GM23338 (cell line): ENCODE measurements around the gene KLHL9. TPM values are rescaled to one million over a fixed set of nuclear protein-coding genes. Genes with fewer than 3 reads are reported as not detected.

Source experiments
- ATAC-seq: fragments of 200-7000 bp; cut with Tn5 transposase; 3 replicates; pipeline ENCODE4 v1.9.1; 2020
- DNase-seq: peaks from one replicate; pipeline ENCODE4 v3.0.0-alpha.2; 2015; ENCODE audit warnings: low spot score
- H2AFZ ChIP-seq: fragments of 200-600 bp; sonication (generic); 2 replicates; pipeline ENCODE4 v1.8.0; 2016; ENCODE audit warnings: antibody characterized with exemption, mild to moderate bottlenecking, moderate library complexity
- H3F3A ChIP-seq: fragments of 200-600 bp; sonication (generic); replicated peaks from 2 replicates; pipeline ENCODE4 v1.8.0; 2017; ENCODE audit warnings: antibody characterized with exemption, mixed run types, low read depth
- H3K27ac ChIP-seq: fragments of 200-600 bp; sonication (generic); 2 replicates; pipeline ENCODE4 v1.6.1; 2016; ENCODE audit warnings: low read depth
- H3K27me3 ChIP-seq: fragments of 200-600 bp; sonication (generic); 2 replicates; pipeline ENCODE4 v1.8.0; 2016; ENCODE audit warnings: mild to moderate bottlenecking, mixed run types, moderate library complexity; ENCODE audit not compliant: insufficient read depth
- H3K36me3 ChIP-seq: fragments of 200-600 bp; sonication (generic); 2 replicates; pipeline ENCODE4 v1.8.0; 2016; ENCODE audit warnings: mild to moderate bottlenecking; ENCODE audit not compliant: insufficient read depth
- H3K4me1 ChIP-seq: fragments of 200-600 bp; sonication (generic); 2 replicates; pipeline ENCODE4 v1.8.0; 2016; ENCODE audit warnings: mild to moderate bottlenecking, moderate library complexity; ENCODE audit not compliant: insufficient read depth
- H3K4me2 ChIP-seq: fragments of 200-600 bp; sonication (generic); 2 replicates; pipeline ENCODE4 v1.7.1; 2017; ENCODE audit warnings: mixed run types
- H3K4me3 ChIP-seq: fragments of 200-600 bp; sonication (generic); 2 replicates; pipeline ENCODE4 v1.6.1; 2016; ENCODE audit warnings: mixed run types
- H3K79me2 ChIP-seq: fragments of 200-600 bp; sonication (generic); replicated peaks from 2 replicates; pipeline ENCODE4 v1.8.0; 2017; ENCODE audit warnings: mild to moderate bottlenecking; ENCODE audit not compliant: insufficient read depth
- H3K9me2 ChIP-seq: fragments of 200-600 bp; sonication (generic); 2 replicates; pipeline ENCODE4 v1.8.0; 2017; ENCODE audit not compliant: insufficient read depth
- H4K20me1 ChIP-seq: fragments of 200-600 bp; sonication (generic); replicated peaks from 2 replicates; pipeline ENCODE4 v1.8.0; 2017; ENCODE audit warnings: mild to moderate bottlenecking; ENCODE audit not compliant: insufficient read depth
- H3K27ac Mint-ChIP-seq: 2 replicates; pipeline ENCODE4 v1.8.0; 2020; ENCODE audit warnings: inconsistent platforms, mild to moderate bottlenecking, moderate library complexity, mixed read lengths
- H3K27me3 Mint-ChIP-seq: 3 replicates; pipeline ENCODE4 v1.8.0; 2022; ENCODE audit warnings: low read depth, mild to moderate bottlenecking, moderate library complexity, mixed read lengths, inconsistent platforms; ENCODE audit not compliant: insufficient read depth, poor library complexity
- H3K36me3 Mint-ChIP-seq: 3 replicates; pipeline ENCODE4 v1.8.0; 2021; ENCODE audit warnings: low read depth, mild to moderate bottlenecking, inconsistent platforms, moderate library complexity, mixed read lengths
- H3K4me1 Mint-ChIP-seq: 3 replicates; pipeline ENCODE4 v1.8.0; 2020; ENCODE audit warnings: mild to moderate bottlenecking, inconsistent platforms, mixed read lengths
- H3K4me3 Mint-ChIP-seq: 3 replicates; pipeline ENCODE4 v1.8.0; 2021; ENCODE audit warnings: moderate library complexity, mild to moderate bottlenecking, inconsistent platforms, mixed read lengths
- H3K9me3 Mint-ChIP-seq: 3 replicates; pipeline ENCODE4 v1.8.0; 2020; ENCODE audit warnings: moderate library complexity, mild to moderate bottlenecking, inconsistent platforms, mixed read lengths
- CREB1 ChIP-seq: fragments of 250-450 bp; sonication (Bioruptor Pico); IDR thresholded peaks from 2 replicates; pipeline ENCODE4 v1.5.0; 2020; ENCODE audit warnings: low read depth, mild to moderate bottlenecking, moderate library complexity
- CTCF ChIP-seq, 2 experiments: fragments of 200-600 bp in 1 of 2; sonication (generic) in 1 of 2; conservative IDR thresholded peaks; 2 replicates each; pipeline versions ENCODE4 v1.5.1 to v1.6.1; 2016 to 2017; ENCODE audit warnings: antibody characterized with exemption in 2 of 2, low read depth in 2 of 2, mild to moderate bottlenecking in 2 of 2, moderate library complexity in 1 of 2
- EZH2 ChIP-seq: fragments of 200-600 bp; sonication (generic); IDR thresholded peaks from one replicate; pipeline ENCODE4 v1.8.0; 2017; ENCODE audit warnings: antibody characterized with exemption, mild to moderate bottlenecking, low read depth; ENCODE audit not compliant: unreplicated experiment
- EZH2phosphoT487 ChIP-seq: fragments of 200-600 bp; sonication (generic); IDR thresholded peaks from one replicate; pipeline ENCODE4 v1.8.1; 2018; ENCODE audit warnings: antibody characterized with exemption; ENCODE audit not compliant: unreplicated experiment
- JUNB ChIP-seq: IDR thresholded peaks from one replicate; pipeline ENCODE4 v1.6.1; 2016; ENCODE audit warnings: antibody characterized with exemption; ENCODE audit not compliant: unreplicated experiment
- NANOG ChIP-seq: IDR thresholded peaks from 2 replicates; pipeline ENCODE4 v1.6.1; 2016; ENCODE audit warnings: antibody characterized with exemption, borderline replicate concordance
- POLR2AphosphoS5 ChIP-seq: IDR thresholded peaks from 2 replicates; pipeline ENCODE4 v1.6.1; 2016; ENCODE audit warnings: antibody characterized with exemption, low read depth
- STAT1 ChIP-seq: IDR thresholded peaks from one replicate; pipeline ENCODE4 v1.6.1; 2016; ENCODE audit warnings: antibody characterized with exemption; ENCODE audit not compliant: unreplicated experiment
- ZNF114 ChIP-seq: fragments of 250-450 bp; sonication (Bioruptor Pico); IDR thresholded peaks from 2 replicates; pipeline ENCODE4 v1.5.0; 2020; ENCODE audit warnings: mild to moderate bottlenecking, moderate library complexity
- ZNF331 ChIP-seq: fragments of 250-450 bp; sonication (Bioruptor Pico); IDR thresholded peaks from 2 replicates; pipeline ENCODE4 v1.5.0; 2020; ENCODE audit warnings: low read depth, mild to moderate bottlenecking, moderate library complexity
- polyA plus RNA-seq: library from polyadenylated mRNA; unstranded; fragments of >200 nt; fragmentation: Nextera tagmentation; extraction: Ambion mirVana; gene quantifications from 2 replicates; pipeline ENCODE4 v1.2.1, GENCODE V29; 2016
- total RNA-seq: library from RNA; depleted of rRNA; stranded (reverse); fragments of >200 nt; shearing (Covaris generic); gene quantifications from 2 replicates; pipeline ENCODE4 v1.2.3, GENCODE V29; 2014
- TF ChIP-seq, protein P1 (sequence below): fragments of 250-450 bp; sonication (Bioruptor Pico); IDR thresholded peaks from 2 replicates; pipeline ENCODE4 v1.5.0; 2020; ENCODE audit warnings: mild to moderate bottlenecking, moderate library complexity
- TF ChIP-seq, protein P2 (sequence below): IDR thresholded peaks from 2 replicates; pipeline ENCODE4 v1.6.1; 2016; ENCODE audit warnings: antibody characterized with exemption
- TF ChIP-seq, protein P3 (sequence below): IDR thresholded peaks from one replicate; pipeline ENCODE4 v1.6.1; 2018; ENCODE audit warnings: antibody characterized with exemption; ENCODE audit not compliant: unreplicated experiment

KLHL9 gene
- total and polyA plus RNA-seq, 2 experiments from 2014 or later, result 9.1 to 24.0 TPM

DNA sequence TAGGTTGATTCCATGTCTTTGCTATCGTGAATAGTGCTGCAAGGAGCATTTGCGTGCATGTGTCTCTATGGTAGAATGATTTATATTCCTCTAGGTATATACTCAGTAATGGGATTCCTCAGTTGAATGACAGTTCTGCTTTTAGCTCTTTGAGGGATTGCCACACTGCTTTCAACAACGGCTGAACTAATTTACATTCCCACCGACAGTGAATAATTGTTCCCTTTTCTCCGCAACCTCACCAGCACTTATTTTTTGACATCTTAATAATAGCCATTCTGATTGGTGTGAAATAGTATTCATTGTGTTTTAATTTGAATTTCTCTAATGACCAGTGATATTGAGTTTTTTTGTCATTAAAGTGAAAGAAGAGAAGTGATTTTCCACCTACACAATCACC, 48.5 kb downstream of the KLHL9 start:
- H3K27ac Mint-ChIP-seq, result no peak overlapping the region
- Histone ChIP-seq H3F3A (no peaks in the 10 kb centered on the region), H3K79me2 (no peaks in the 10 kb centered on the region), H3K27ac (no peak overlapping the region), H3K9me2 (no peaks in the 10 kb centered on the region), H3K27me3 (peaks cover 5% of the 10 kb centered on the region; the same call in 1 of the 2 replicates), H3K4me3 (no peak overlapping the region), H2AFZ (no peak overlapping the region), H4K20me1 (no peaks in the 10 kb centered on the region), H3K4me1 (no peaks in the 10 kb centered on the region), H3K36me3 (no peaks in the 10 kb centered on the region), H3K4me2 (no peak overlapping the region)
- no peaks in the 10 kb centered on the region for H3K4me1 Mint-ChIP-seq
- no peaks in the 10 kb centered on the region for H3K9me3 Mint-ChIP-seq
- H3K27me3 Mint-ChIP-seq, result no peaks in the 10 kb centered on the region
- no peaks in the 10 kb centered on the region for H3K36me3 Mint-ChIP-seq
- H3K4me3 Mint-ChIP-seq, result no peak overlapping the region
- TF ChIP-seq EZH2 (no peak), STAT1 (no peak), CREB1 (CRISPR knock-in tag) (no peak), ZNF331 (CRISPR knock-in tag) (no peak), JUNB (no peak), ZNF114 (CRISPR knock-in tag) (no peak), CTCF (conservative IDR thresholded peaks at IDR 0.05; ENCODE audit: low read depth in 2 of 2) (no peak), EZH2phosphoT487 (no peak), NANOG (no peak), POLR2AphosphoS5 (no peak)
- TF ChIP-seq, protein P1, sequence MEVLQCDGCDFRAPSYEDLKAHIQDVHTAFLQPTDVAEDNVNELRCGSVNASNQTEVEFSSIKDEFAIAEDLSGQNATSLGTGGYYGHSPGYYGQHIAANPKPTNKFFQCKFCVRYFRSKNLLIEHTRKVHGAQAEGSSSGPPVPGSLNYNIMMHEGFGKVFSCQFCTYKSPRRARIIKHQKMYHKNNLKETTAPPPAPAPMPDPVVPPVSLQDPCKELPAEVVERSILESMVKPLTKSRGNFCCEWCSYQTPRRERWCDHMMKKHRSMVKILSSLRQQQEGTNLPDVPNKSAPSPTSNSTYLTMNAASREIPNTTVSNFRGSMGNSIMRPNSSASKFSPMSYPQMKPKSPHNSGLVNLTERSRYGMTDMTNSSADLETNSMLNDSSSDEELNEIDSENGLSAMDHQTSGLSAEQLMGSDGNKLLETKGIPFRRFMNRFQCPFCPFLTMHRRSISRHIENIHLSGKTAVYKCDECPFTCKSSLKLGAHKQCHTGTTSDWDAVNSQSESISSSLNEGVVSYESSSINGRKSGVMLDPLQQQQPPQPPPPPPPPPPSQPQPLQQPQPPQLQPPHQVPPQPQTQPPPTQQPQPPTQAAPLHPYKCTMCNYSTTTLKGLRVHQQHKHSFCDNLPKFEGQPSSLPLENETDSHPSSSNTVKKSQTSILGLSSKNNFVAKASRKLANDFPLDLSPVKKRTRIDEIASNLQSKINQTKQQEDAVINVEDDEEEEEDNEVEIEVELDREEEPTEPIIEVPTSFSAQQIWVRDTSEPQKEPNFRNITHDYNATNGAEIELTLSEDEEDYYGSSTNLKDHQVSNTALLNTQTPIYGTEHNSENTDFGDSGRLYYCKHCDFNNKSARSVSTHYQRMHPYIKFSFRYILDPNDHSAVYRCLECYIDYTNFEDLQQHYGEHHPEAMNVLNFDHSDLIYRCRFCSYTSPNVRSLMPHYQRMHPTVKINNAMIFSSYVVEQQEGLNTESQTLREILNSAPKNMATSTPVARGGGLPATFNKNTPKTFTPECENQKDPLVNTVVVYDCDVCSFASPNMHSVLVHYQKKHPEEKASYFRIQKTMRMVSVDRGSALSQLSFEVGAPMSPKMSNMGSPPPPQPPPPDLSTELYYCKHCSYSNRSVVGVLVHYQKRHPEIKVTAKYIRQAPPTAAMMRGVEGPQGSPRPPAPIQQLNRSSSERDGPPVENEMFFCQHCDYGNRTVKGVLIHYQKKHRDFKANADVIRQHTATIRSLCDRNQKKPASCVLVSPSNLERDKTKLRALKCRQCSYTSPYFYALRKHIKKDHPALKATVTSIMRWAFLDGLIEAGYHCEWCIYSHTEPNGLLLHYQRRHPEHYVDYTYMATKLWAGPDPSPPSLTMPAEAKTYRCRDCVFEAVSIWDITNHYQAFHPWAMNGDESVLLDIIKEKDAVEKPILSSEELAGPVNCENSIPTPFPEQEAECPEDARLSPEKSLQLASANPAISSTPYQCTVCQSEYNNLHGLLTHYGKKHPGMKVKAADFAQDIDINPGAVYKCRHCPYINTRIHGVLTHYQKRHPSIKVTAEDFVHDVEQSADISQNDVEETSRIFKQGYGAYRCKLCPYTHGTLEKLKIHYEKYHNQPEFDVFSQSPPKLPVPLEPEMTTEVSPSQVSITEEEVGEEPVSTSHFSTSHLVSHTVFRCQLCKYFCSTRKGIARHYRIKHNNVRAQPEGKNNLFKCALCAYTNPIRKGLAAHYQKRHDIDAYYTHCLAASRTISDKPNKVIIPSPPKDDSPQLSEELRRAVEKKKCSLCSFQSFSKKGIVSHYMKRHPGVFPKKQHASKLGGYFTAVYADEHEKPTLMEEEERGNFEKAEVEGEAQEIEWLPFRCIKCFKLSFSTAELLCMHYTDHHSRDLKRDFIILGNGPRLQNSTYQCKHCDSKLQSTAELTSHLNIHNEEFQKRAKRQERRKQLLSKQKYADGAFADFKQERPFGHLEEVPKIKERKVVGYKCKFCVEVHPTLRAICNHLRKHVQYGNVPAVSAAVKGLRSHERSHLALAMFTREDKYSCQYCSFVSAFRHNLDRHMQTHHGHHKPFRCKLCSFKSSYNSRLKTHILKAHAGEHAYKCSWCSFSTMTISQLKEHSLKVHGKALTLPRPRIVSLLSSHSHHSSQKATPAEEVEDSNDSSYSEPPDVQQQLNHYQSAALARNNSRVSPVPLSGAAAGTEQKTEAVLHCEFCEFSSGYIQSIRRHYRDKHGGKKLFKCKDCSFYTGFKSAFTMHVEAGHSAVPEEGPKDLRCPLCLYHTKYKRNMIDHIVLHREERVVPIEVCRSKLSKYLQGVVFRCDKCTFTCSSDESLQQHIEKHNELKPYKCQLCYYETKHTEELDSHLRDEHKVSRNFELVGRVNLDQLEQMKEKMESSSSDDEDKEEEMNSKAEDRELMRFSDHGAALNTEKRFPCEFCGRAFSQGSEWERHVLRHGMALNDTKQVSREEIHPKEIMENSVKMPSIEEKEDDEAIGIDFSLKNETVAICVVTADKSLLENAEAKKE, result no peak
- TF ChIP-seq, protein P2, sequence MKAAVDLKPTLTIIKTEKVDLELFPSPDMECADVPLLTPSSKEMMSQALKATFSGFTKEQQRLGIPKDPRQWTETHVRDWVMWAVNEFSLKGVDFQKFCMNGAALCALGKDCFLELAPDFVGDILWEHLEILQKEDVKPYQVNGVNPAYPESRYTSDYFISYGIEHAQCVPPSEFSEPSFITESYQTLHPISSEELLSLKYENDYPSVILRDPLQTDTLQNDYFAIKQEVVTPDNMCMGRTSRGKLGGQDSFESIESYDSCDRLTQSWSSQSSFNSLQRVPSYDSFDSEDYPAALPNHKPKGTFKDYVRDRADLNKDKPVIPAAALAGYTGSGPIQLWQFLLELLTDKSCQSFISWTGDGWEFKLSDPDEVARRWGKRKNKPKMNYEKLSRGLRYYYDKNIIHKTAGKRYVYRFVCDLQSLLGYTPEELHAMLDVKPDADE, result no peak
- TF ChIP-seq, protein P3, sequence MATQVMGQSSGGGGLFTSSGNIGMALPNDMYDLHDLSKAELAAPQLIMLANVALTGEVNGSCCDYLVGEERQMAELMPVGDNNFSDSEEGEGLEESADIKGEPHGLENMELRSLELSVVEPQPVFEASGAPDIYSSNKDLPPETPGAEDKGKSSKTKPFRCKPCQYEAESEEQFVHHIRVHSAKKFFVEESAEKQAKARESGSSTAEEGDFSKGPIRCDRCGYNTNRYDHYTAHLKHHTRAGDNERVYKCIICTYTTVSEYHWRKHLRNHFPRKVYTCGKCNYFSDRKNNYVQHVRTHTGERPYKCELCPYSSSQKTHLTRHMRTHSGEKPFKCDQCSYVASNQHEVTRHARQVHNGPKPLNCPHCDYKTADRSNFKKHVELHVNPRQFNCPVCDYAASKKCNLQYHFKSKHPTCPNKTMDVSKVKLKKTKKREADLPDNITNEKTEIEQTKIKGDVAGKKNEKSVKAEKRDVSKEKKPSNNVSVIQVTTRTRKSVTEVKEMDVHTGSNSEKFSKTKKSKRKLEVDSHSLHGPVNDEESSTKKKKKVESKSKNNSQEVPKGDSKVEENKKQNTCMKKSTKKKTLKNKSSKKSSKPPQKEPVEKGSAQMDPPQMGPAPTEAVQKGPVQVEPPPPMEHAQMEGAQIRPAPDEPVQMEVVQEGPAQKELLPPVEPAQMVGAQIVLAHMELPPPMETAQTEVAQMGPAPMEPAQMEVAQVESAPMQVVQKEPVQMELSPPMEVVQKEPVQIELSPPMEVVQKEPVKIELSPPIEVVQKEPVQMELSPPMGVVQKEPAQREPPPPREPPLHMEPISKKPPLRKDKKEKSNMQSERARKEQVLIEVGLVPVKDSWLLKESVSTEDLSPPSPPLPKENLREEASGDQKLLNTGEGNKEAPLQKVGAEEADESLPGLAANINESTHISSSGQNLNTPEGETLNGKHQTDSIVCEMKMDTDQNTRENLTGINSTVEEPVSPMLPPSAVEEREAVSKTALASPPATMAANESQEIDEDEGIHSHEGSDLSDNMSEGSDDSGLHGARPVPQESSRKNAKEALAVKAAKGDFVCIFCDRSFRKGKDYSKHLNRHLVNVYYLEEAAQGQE, result no peak
- DNase-seq (no peak), ATAC-seq (no peak)
